Measurements from ENCODE around the gene PGAP1.
A peak's percentile ranks its signal among the peaks of the same experiment; 100 is the strongest.

The PGAP1 gene

GRCh38 chr2:196926562-196927375, at the start of gene PGAP1:
Gene PGAP1 (minus strand): TSS chr2:196926707. CDS start chr2:196926616, 91 bp downstream.
- DNase-seq, result peak; percentile 84

GRCh38 chr2:196974970-196975369, 48.5 kb upstream of the PGAP1 start:
- no peak for DNase-seq

GRCh38 chr2:196971574-196972279, 45.2 kb upstream of the PGAP1 start:
- no peak for DNase-seq

- no peak for DNase-seq
Measured at GRCh38 chr2:196970099-196970498, 43.6 kb upstream of the PGAP1 start.

- no peak for DNase-seq
Measured at GRCh38 chr2:196968516-196968915, 42.0 kb upstream of the PGAP1 start.

- DNase-seq, result no peak
Measured at GRCh38 chr2:196967775-196968174, 41.3 kb upstream of the PGAP1 start.

GRCh38 chr2:196967116-196967515, 40.6 kb upstream of the PGAP1 start:
- no peak for DNase-seq

- no peak for DNase-seq
Measured at GRCh38 chr2:196966061-196966460, 39.6 kb upstream of the PGAP1 start.

GRCh38 chr2:196965651-196966050, 39.1 kb upstream of the PGAP1 start:
- no peak for DNase-seq

- DNase-seq, result no peak
Measured at GRCh38 chr2:196963961-196964360, 37.5 kb upstream of the PGAP1 start.

GRCh38 chr2:196963043-196963442, 36.5 kb upstream of the PGAP1 start:
- DNase-seq, result no peak

- no peak for DNase-seq
Measured at GRCh38 chr2:196962325-196962724, 35.8 kb upstream of the PGAP1 start.

- DNase-seq, result no peak
Measured at GRCh38 chr2:196961889-196962288, 35.4 kb upstream of the PGAP1 start.

- DNase-seq, result no peak
Measured at GRCh38 chr2:196959734-196960338, 33.3 kb upstream of the PGAP1 start.

GRCh38 chr2:196959281-196959680, 32.8 kb upstream of the PGAP1 start:
- DNase-seq, result no peak

- DNase-seq, result no peak
Measured at GRCh38 chr2:196957881-196958525, 31.5 kb upstream of the PGAP1 start.

- DNase-seq, result no peak
Measured at GRCh38 chr2:196957442-196957841, 30.9 kb upstream of the PGAP1 start.

GRCh38 chr2:196956069-196956468, 29.6 kb upstream of the PGAP1 start:
- DNase-seq, result no peak

- DNase-seq, result no peak
Measured at GRCh38 chr2:196955036-196955435, 28.5 kb upstream of the PGAP1 start.

GRCh38 chr2:196954001-196954400, 27.5 kb upstream of the PGAP1 start:
- no peak for DNase-seq

GRCh38 chr2:196952936-196953335, 26.4 kb upstream of the PGAP1 start:
- no peak for DNase-seq

GRCh38 chr2:196951973-196952372, 25.5 kb upstream of the PGAP1 start:
- DNase-seq, result no peak

- no peak for DNase-seq
Measured at GRCh38 chr2:196949116-196949515, 22.6 kb upstream of the PGAP1 start.

All from CD4-positive, alpha-beta T cell treated with Interleukin-17A for 4 hours (primary cell).